PFSK-1 (cell line): ENCODE results near the gene ARAP1.

Experiments used
- FOXP2 ChIP-seq: optimal IDR thresholded peaks from 2 replicates; pipeline ENCODE3; 2011; ENCODE audit warnings: borderline replicate concordance, control low read depth, inconsistent platforms; ENCODE audit not compliant: insufficient read depth; ENCODE audit errors: extremely low read length, extremely low read depth
- POLR2AphosphoS5 ChIP-seq: IDR thresholded peaks from 2 replicates; pipeline ENCODE4 v1.6.1; 2012; ENCODE audit warnings: low read depth, mild to moderate bottlenecking, control low read depth, low read length, moderate library complexity
- REST ChIP-seq, 2 experiments: IDR thresholded peaks; 2 replicates each; pipeline versions ENCODE4 v1.6.1 to v1.8.0; 2011 to 2012; ENCODE audit warnings: low read depth in 2 of 2, low read length in 2 of 2, control low read depth in 1 of 2, inconsistent platforms in 1 of 2, mild to moderate bottlenecking in 1 of 2, moderate library complexity in 1 of 2; ENCODE audit not compliant: insufficient read depth in 1 of 2
- SIN3A ChIP-seq: IDR thresholded peaks from 2 replicates; pipeline ENCODE4 v1.6.1; 2012; ENCODE audit warnings: mild to moderate bottlenecking, low read length, moderate library complexity, borderline replicate concordance; ENCODE audit not compliant: insufficient read depth
- TAF1 ChIP-seq: IDR thresholded peaks from 2 replicates; pipeline ENCODE4 v1.6.1; 2012; ENCODE audit warnings: low read length, control low read depth, borderline replicate concordance; ENCODE audit not compliant: insufficient read depth

ARAP1 gene

DNA sequence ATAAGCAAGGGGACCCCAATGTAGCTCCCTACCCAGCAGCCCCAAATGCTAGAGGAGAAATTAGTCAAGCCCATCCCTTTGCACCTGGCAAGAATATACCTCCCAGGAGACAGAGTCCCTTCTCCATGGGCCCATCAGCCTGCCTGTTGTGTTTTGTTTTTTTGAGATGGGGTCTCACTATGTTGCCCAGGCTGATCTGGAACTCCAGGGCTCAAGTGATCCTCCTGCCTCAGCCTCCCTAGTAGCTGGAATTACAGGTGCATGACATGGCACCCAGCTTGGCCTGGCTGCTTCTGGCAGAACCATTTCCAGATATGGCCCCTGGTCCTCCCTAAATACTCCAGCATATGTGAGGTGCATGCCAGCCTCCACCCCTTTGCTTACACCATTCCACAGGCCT lies 100.1 kb downstream of the ARAP1 start:
- TF ChIP-seq SIN3A: no peak
- TF ChIP-seq POLR2AphosphoS5: no peak
- TF ChIP-seq REST (IDR thresholded peaks at IDR 0.05; ENCODE audit: insufficient read depth in 1 of 2, low read depth in 2 of 2, low read length in 2 of 2): no peak
- no peak for TF ChIP-seq FOXP2
- no peak for TF ChIP-seq TAF1

GRCh38 chr11:72649215-72649976 lies 102.8 kb downstream of the ARAP1 start:
- TF ChIP-seq TAF1 (no peak), REST (IDR thresholded peaks at IDR 0.05; ENCODE audit: insufficient read depth in 1 of 2, low read depth in 2 of 2, low read length in 2 of 2) (no peak), FOXP2 (no peak), POLR2AphosphoS5 (no peak), SIN3A (no peak)

DNA sequence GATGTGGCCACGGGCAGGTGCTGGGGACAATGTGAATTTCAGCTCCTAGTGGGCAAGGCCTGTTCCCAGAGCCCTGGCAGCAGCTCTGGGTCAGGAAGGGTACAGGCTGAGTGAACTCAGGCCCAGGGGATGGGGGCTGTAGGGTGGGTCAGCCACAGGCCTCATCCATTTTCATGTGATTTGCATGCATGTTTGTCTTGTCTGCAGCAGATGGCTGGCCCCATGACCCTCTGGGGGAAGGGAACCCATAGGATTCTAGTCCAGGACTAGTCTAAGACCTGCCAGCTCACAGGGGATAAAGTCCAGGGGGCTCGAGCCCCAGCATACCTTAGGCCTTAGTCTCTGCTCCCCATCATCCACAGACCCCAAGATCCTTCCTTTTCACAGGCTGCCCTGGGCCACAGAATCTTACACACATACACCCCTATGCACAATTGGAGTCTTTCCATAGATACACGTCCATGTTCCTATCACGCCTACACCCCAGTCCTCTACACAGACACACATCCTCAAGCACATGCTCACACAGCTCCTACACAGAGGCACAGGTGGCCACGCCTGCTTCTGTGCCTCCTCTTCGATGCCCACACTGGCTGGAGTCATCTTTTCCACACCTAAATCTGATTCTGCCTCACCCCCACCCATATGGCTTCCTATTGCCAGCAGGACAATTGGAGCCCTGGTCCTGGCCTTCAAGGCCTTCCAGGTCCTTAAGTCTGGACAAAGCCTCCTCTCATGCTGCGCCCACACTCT lies 103.6 kb downstream of the ARAP1 start:
- TF ChIP-seq REST (IDR thresholded peaks at IDR 0.05; ENCODE audit: insufficient read depth in 1 of 2, low read depth in 2 of 2, low read length in 2 of 2) (no peak), TAF1 (no peak), SIN3A (no peak), FOXP2 (no peak), POLR2AphosphoS5 (no peak)

DNA sequence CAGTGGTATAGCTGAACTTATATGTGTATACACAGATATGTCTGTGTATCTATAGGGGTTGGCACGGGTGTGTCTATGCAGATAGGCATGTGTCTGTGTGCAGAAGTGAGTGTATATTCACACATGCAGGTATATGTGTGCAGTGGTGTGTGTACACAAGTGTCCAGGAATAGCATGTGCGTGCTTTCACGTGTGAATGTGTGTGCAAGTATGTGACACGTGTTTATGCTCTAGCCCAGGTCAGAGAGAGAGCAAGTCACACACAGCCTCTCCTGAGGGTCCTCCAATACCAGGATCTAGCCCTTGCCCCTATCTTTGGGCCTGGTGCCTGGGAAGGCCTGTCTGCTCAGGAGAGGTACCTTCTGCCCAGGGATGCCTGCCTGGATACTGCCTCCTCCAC lies 104.3 kb downstream of the ARAP1 start:
- TF ChIP-seq TAF1: no peak
- no peak for TF ChIP-seq SIN3A
- TF ChIP-seq FOXP2: no peak
- no peak for TF ChIP-seq REST (IDR thresholded peaks at IDR 0.05; ENCODE audit: insufficient read depth in 1 of 2, low read depth in 2 of 2, low read length in 2 of 2)
- TF ChIP-seq POLR2AphosphoS5: no peak
